IPS-NIHi11 (cell line): Measurements from ENCODE around the gene CCDC92.

Experiments
- DNase-seq: peaks from one replicate; pipeline ENCODE4 v3.0.0; 2012; ENCODE audit warnings: mixed read lengths, low spot score

CCDC92 gene

GRCh38 chr12:123972457-123973401 is at the start of gene CCDC92, which contains the start of gene ZNF664:
CCDC92 (minus strand) TSS chr12:123972831; CDS start chr12:123944305, 28,526 bp downstream.
ZNF664 (plus strand) TSS chr12:123973215; CDS start chr12:124012145, 38,930 bp downstream.
- DNase-seq: peak; percentile 95

GRCh38 chr12:124022161-124022560 is 49.5 kb upstream of the CCDC92 start:
- no peak for DNase-seq

- DNase-seq: no peak
Observed at GRCh38 chr12:124021007-124021406, 48.4 kb upstream of the CCDC92 start.

GRCh38 chr12:124020514-124020949 is 47.9 kb upstream of the CCDC92 start:
- DNase-seq: no peak

- no peak for DNase-seq
Observed at GRCh38 chr12:124019115-124019514, 46.5 kb upstream of the CCDC92 start.

GRCh38 chr12:124018539-124018938 is 45.9 kb upstream of the CCDC92 start:
- no peak for DNase-seq

- DNase-seq: no peak
Observed at GRCh38 chr12:124017064-124017463, 44.4 kb upstream of the CCDC92 start.

- DNase-seq: no peak
Observed at GRCh38 chr12:124015494-124016461, 43.1 kb upstream of the CCDC92 start.

GRCh38 chr12:124013073-124013472 is 40.4 kb upstream of the CCDC92 start:
- DNase-seq: no peak

GRCh38 chr12:124011435-124012115 is 38.9 kb upstream of the CCDC92 start:
- DNase-seq: no peak

GRCh38 chr12:124010687-124011086 is 38.1 kb upstream of the CCDC92 start:
- DNase-seq: no peak

GRCh38 chr12:124009781-124010180 is 37.1 kb upstream of the CCDC92 start:
- DNase-seq: no peak

- no peak for DNase-seq
Observed at GRCh38 chr12:124008595-124008994, 36.0 kb upstream of the CCDC92 start.

- DNase-seq: no peak
Observed at GRCh38 chr12:124007826-124008570, 35.4 kb upstream of the CCDC92 start.

- no peak for DNase-seq
Observed at GRCh38 chr12:124006846-124007713, 34.4 kb upstream of the CCDC92 start.

GRCh38 chr12:124006085-124006845 is 33.6 kb upstream of the CCDC92 start:
- DNase-seq: no peak

GRCh38 chr12:124004233-124004875 is 31.7 kb upstream of the CCDC92 start:
- DNase-seq: no peak

- no peak for DNase-seq
Observed at GRCh38 chr12:124002654-124003053, 30.0 kb upstream of the CCDC92 start.
